SK-N-SH treated with all-trans-retinoic acid at 6 μM for 48 hours (cell line): Measurements from ENCODE around the gene CYP20A1.

ENCODE experiments used
- ATAC-seq: fragments of 200-7000 bp; cut with Tn5 transposase; 3 replicates; pipeline ENCODE4 v1.9.1; 2020; ENCODE audit warnings: mild to moderate bottlenecking, moderate library complexity
- ARNTL ChIP-seq: fragments of 450-650 bp; formaldehyde crosslinking; IDR thresholded peaks from 2 replicates; pipeline ENCODE4 v1.5.0; 2020; ENCODE audit warnings: low read depth, mild to moderate bottlenecking, moderate library complexity, borderline replicate concordance
- BACH2 ChIP-seq: fragments of 250-450 bp; sonication (Bioruptor Pico); IDR thresholded peaks from 2 replicates; pipeline ENCODE4 v1.9.0; 2021; ENCODE audit warnings: mild to moderate bottlenecking, borderline replicate concordance
- CREB5 ChIP-seq: fragments of 250-450 bp; sonication (Bioruptor Pico); IDR thresholded peaks from 2 replicates; pipeline ENCODE4 v1.5.1; 2020; ENCODE audit warnings: low read depth, mild to moderate bottlenecking, moderate library complexity
- CSDC2 ChIP-seq: fragments of 250-450 bp; sonication (Bioruptor Pico); IDR thresholded peaks from 2 replicates; pipeline ENCODE4 v1.5.0; 2020; ENCODE audit warnings: mild to moderate bottlenecking, moderate library complexity
- CSRNP3 ChIP-seq: fragments of 250-450 bp; sonication (Bioruptor Pico); IDR thresholded peaks from 2 replicates; pipeline ENCODE4 v1.5.1; 2021; ENCODE audit warnings: mild to moderate bottlenecking, moderate library complexity
- ESRRG ChIP-seq: fragments of 250-450 bp; sonication (Bioruptor Pico); IDR thresholded peaks from 2 replicates; pipeline ENCODE4 v1.6.1; 2021; ENCODE audit warnings: mild to moderate bottlenecking
- GLIS3 ChIP-seq: fragments of 250-450 bp; sonication (Bioruptor Pico); IDR thresholded peaks from 2 replicates; pipeline ENCODE4 v1.5.0; 2020; ENCODE audit warnings: mild to moderate bottlenecking, moderate library complexity
- ISL1 ChIP-seq: fragments of 250-450 bp; sonication (Bioruptor Pico); IDR thresholded peaks from 2 replicates; pipeline ENCODE4 v2.1.2; 2022; ENCODE audit warnings: mild to moderate bottlenecking, moderate library complexity
- OSR1 ChIP-seq: fragments of 250-450 bp; sonication (Bioruptor Pico); IDR thresholded peaks from 2 replicates; pipeline ENCODE4 v1.8.0; 2022; ENCODE audit warnings: moderate library complexity, mild to moderate bottlenecking, inconsistent platforms
- PATZ1 ChIP-seq: fragments of 250-450 bp; sonication (Bioruptor Pico); IDR thresholded peaks from 2 replicates; pipeline ENCODE4 v1.8.0; 2020; ENCODE audit warnings: mild to moderate bottlenecking, moderate library complexity, borderline replicate concordance
- POU6F1 ChIP-seq: fragments of 250-450 bp; sonication (Bioruptor Pico); IDR thresholded peaks from 2 replicates; pipeline ENCODE4 v1.8.0; 2021; ENCODE audit warnings: low read depth, mild to moderate bottlenecking, moderate library complexity, borderline replicate concordance
- RARB ChIP-seq: fragments of 250-450 bp; sonication (Bioruptor Pico); IDR thresholded peaks from 2 replicates; pipeline ENCODE4 v1.8.0; 2021; ENCODE audit warnings: mild to moderate bottlenecking, moderate library complexity
- SNAI2 ChIP-seq: fragments of 250-450 bp; sonication (Bioruptor Pico); IDR thresholded peaks from 2 replicates; pipeline ENCODE4 v1.5.0; 2020; ENCODE audit warnings: mild to moderate bottlenecking, moderate library complexity
- TCF4 ChIP-seq: fragments of 250-450 bp; sonication (Bioruptor Pico); IDR thresholded peaks from 2 replicates; pipeline ENCODE4 v1.8.0; 2021; ENCODE audit warnings: mild to moderate bottlenecking, moderate library complexity, borderline replicate concordance
- TSHZ2 ChIP-seq: fragments of 250-450 bp; sonication (Bioruptor Pico); IDR thresholded peaks from 2 replicates; pipeline ENCODE4 v1.5.0; 2020; ENCODE audit warnings: mild to moderate bottlenecking, moderate library complexity
- ZFP30 ChIP-seq: fragments of 450-650 bp; formaldehyde crosslinking; IDR thresholded peaks from 2 replicates; pipeline ENCODE4 v1.5.0; 2022; ENCODE audit warnings: mild to moderate bottlenecking, moderate library complexity
- ZNF565 ChIP-seq: fragments of 450-650 bp; formaldehyde crosslinking; conservative IDR thresholded peaks from 2 replicates; pipeline ENCODE4 v1.5.0; 2020; ENCODE audit warnings: low read depth, mild to moderate bottlenecking, moderate library complexity
- ZNF70 ChIP-seq: fragments of 450-650 bp; formaldehyde crosslinking; IDR thresholded peaks from 2 replicates; pipeline ENCODE4 v1.5.0; 2020; ENCODE audit warnings: mild to moderate bottlenecking, moderate library complexity
- ZNF8 ChIP-seq: fragments of 450-650 bp; formaldehyde crosslinking; IDR thresholded peaks from 2 replicates; pipeline ENCODE4 v1.5.0; 2020; ENCODE audit warnings: mild to moderate bottlenecking, moderate library complexity

The CYP20A1 gene

GRCh38 chr2:203310688-203311436 is 72.0 kb downstream of the CYP20A1 start:
- ATAC-seq = no peak
- no peak for TF ChIP-seq ISL1 (CRISPR knock-in tag)
- TF ChIP-seq CSDC2 (CRISPR knock-in tag) = no peak
- no peak for TF ChIP-seq ZNF70
- no peak for TF ChIP-seq SNAI2
- no peak for TF ChIP-seq ZNF8 (CRISPR knock-in tag)
- no peak for TF ChIP-seq BACH2
- TF ChIP-seq ARNTL (CRISPR knock-in tag) = no peak
- TF ChIP-seq ESRRG = no peak
- no peak for TF ChIP-seq TSHZ2 (CRISPR knock-in tag)
- TF ChIP-seq CSRNP3 = no peak
- no peak for TF ChIP-seq CREB5 (CRISPR knock-in tag)
- no peak for TF ChIP-seq RARB (CRISPR knock-in tag)
- TF ChIP-seq PATZ1 (CRISPR knock-in tag) = no peak
- TF ChIP-seq POU6F1 (CRISPR knock-in tag) = no peak
- TF ChIP-seq ZNF565 (CRISPR knock-in tag) = no peak
- no peak for TF ChIP-seq OSR1 (CRISPR knock-in tag)
- no peak for TF ChIP-seq ZFP30 (CRISPR knock-in tag)

GRCh38 chr2:203326356-203326755 is 87.5 kb downstream of the CYP20A1 start:
- TF ChIP-seq OSR1 (CRISPR knock-in tag) (no peak), TSHZ2 (CRISPR knock-in tag) (no peak), CSRNP3 (no peak), ARNTL (CRISPR knock-in tag) (no peak), ZNF8 (CRISPR knock-in tag) (no peak), BACH2 (no peak), TCF4 (no peak), GLIS3 (no peak)
- no peak for ATAC-seq
